GM18508 (cell line): ENCODE data around the gene MKNK1.

Experiments
- ATAC-seq: cut with Tn5 transposase; IDR thresholded peaks from one replicate; pipeline ENCODE4 v1.9.1; 2021; ENCODE audit warnings: moderate number of reproducible peaks; ENCODE audit not compliant: insufficient read depth, unreplicated experiment

MKNK1 gene

GRCh38 chr1:46599059-46599970 lies 4.8 kb downstream of the MKNK1 start:
- ATAC-seq, result no peak

GRCh38 chr1:46596846-46597245 lies 7.2 kb downstream of the MKNK1 start:
- ATAC-seq, result no peak

- ATAC-seq, result no peak
Measured at GRCh38 chr1:46596036-46596435, 8.0 kb downstream of the MKNK1 start.

- ATAC-seq, result no peak
Measured at GRCh38 chr1:46595127-46595526, 8.9 kb downstream of the MKNK1 start.

GRCh38 chr1:46594063-46594462 lies 10.0 kb downstream of the MKNK1 start:
- ATAC-seq, result no peak

- no peak for ATAC-seq
Measured at GRCh38 chr1:46592823-46593222, 11.2 kb downstream of the MKNK1 start.

- ATAC-seq, result no peak
Measured at GRCh38 chr1:46589529-46589928, 14.5 kb downstream of the MKNK1 start.

- no peak for ATAC-seq
Measured at GRCh38 chr1:46587069-46587468, 17.0 kb downstream of the MKNK1 start.

- ATAC-seq, result no peak
Measured at GRCh38 chr1:46585312-46585938, 18.6 kb downstream of the MKNK1 start.

- ATAC-seq, result no peak
Measured at GRCh38 chr1:46583494-46583893, 20.6 kb downstream of the MKNK1 start.

- ATAC-seq, result no peak
Measured at GRCh38 chr1:46582972-46583371, 21.1 kb downstream of the MKNK1 start.

GRCh38 chr1:46581681-46582455 lies 22.2 kb downstream of the MKNK1 start:
- no peak for ATAC-seq

- ATAC-seq, result no peak
Measured at GRCh38 chr1:46580140-46580903, 23.7 kb downstream of the MKNK1 start.

- ATAC-seq, result no peak
Measured at GRCh38 chr1:46577671-46578070, 26.4 kb downstream of the MKNK1 start.

GRCh38 chr1:46576596-46576995 lies 27.5 kb downstream of the MKNK1 start:
- no peak for ATAC-seq

GRCh38 chr1:46575778-46576177 lies 28.3 kb downstream of the MKNK1 start:
- no peak for ATAC-seq

- no peak for ATAC-seq
Measured at GRCh38 chr1:46575300-46575699, 28.8 kb downstream of the MKNK1 start.

GRCh38 chr1:46571691-46572225 lies 32.3 kb downstream of the MKNK1 start:
- no peak for ATAC-seq

GRCh38 chr1:46569884-46570725 lies 34.0 kb downstream of the MKNK1 start:
- no peak for ATAC-seq
